Measurements from ENCODE around the gene DLG2. TPM values are rescaled to one million over a fixed set of nuclear protein-coding genes. Genes with fewer than 3 reads are reported as not detected.

Gene DLG2
- total RNA-seq, 4 donors from 2014 or later: 6.5 to 14.6 (median 7.2) TPM

- Histone ChIP-seq H3K9me3 (peaks cover 0 to 10% (median 0%) of the 10 kb centered on the region in 4 donors), H3K36me3 (no peaks in the 10 kb centered on the region), H3K4me1 (no peaks in the 10 kb centered on the region), H3K27ac (no peak overlapping the region), H3K27me3 (no peaks in the 10 kb centered on the region), H3K4me3 (no peak overlapping the region)
- DNase-seq (ENCODE audit: low spot score in 2 of 2): no peak
- no peak for TF ChIP-seq CTCF (IDR thresholded peaks at IDR 0.05)
- WGBS, 2 donors: 88 to 91% methylated on average over 1 of the region's 1 CpG
Observed at GRCh38 chr11:83881428-83881827, 1745.7 kb downstream of the DLG2 start.

- no peak overlapping the region for H3K27ac ChIP-seq
- no peaks in the 10 kb centered on the region for H3K27me3 ChIP-seq
- no peaks in the 10 kb centered on the region for H3K4me1 ChIP-seq
- no peak overlapping the region for H3K4me3 ChIP-seq
- no peak for TF ChIP-seq EP300 (IDR thresholded peaks at IDR 0.05)
- TF ChIP-seq CTCF (IDR thresholded peaks at IDR 0.05): no peak
- no peak for TF ChIP-seq POLR2A (IDR thresholded peaks at IDR 0.05)
- DNase-seq (ENCODE audit: low spot score in 2 of 2): no peak
- H3K9me3 ChIP-seq: no peaks in the 10 kb centered on the region
- H3K36me3 ChIP-seq: no peaks in the 10 kb centered on the region
Observed at GRCh38 chr11:83871054-83871453, 1756.1 kb downstream of the DLG2 start.

- DNase-seq (ENCODE audit: low spot score in 2 of 2): no peak
- Histone ChIP-seq H3K27me3 (no peaks in the 10 kb centered on the region), H3K9me3 (no peaks in the 10 kb centered on the region), H3K27ac (no peak overlapping the region), H3K4me3 (no peak overlapping the region), H3K36me3 (no peaks in the 10 kb centered on the region), H3K4me1 (peaks cover 0 to 14% (median 0%) of the 10 kb centered on the region in 4 donors)
- TF ChIP-seq POLR2A (IDR thresholded peaks at IDR 0.05): no peak
- no peak for TF ChIP-seq EP300 (IDR thresholded peaks at IDR 0.05)
- TF ChIP-seq CTCF (IDR thresholded peaks at IDR 0.05): no peak
- 80 to 93% methylated on average over 5 of the region's 5 CpGs for WGBS, 2 donors
Observed at GRCh38 chr11:83866655-83867054, 1760.5 kb downstream of the DLG2 start.

- H3K36me3 ChIP-seq: no peaks in the 10 kb centered on the region
- WGBS, 2 donors: 73 to 75% methylated on average over 4 of the region's 4 CpGs
- no peak for TF ChIP-seq CTCF (IDR thresholded peaks at IDR 0.05)
- TF ChIP-seq POLR2A (IDR thresholded peaks at IDR 0.05): no peak
- TF ChIP-seq EP300 (IDR thresholded peaks at IDR 0.05): no peak
- no peak overlapping the region for H3K4me3 ChIP-seq
- no peaks in the 10 kb centered on the region for H3K9me3 ChIP-seq
- peaks cover 0 to 14% (median 0%) of the 10 kb centered on the region in 4 donors for H3K4me1 ChIP-seq
- H3K27me3 ChIP-seq: no peaks in the 10 kb centered on the region
- no peak overlapping the region for H3K27ac ChIP-seq
- DNase-seq (ENCODE audit: low spot score in 2 of 2): no peak
Observed at GRCh38 chr11:83865636-83866461, 1761.3 kb downstream of the DLG2 start.

- WGBS, 2 donors: 58 to 76% methylated on average over 4 of the region's 4 CpGs
- H3K9me3 ChIP-seq: peaks cover 0 to 5% (median 0%) of the 10 kb centered on the region in 4 donors
- peaks cover 0 to 14% (median 0%) of the 10 kb centered on the region in 4 donors for H3K4me1 ChIP-seq
- H3K27ac ChIP-seq: no peak overlapping the region
- no peak for TF ChIP-seq POLR2A (IDR thresholded peaks at IDR 0.05)
- TF ChIP-seq EP300 (IDR thresholded peaks at IDR 0.05): no peak
- no peak for TF ChIP-seq CTCF (IDR thresholded peaks at IDR 0.05)
- no peak overlapping the region for H3K4me3 ChIP-seq
- no peak for DNase-seq (ENCODE audit: low spot score in 2 of 2)
- no peaks in the 10 kb centered on the region for H3K27me3 ChIP-seq
- no peaks in the 10 kb centered on the region for H3K36me3 ChIP-seq
Observed at GRCh38 chr11:83864412-83865057, 1762.6 kb downstream of the DLG2 start.

Measured in tibial nerve (tissue), 4 donors.